HG02973 (cell line): Measurements from ENCODE around the gene EME1.
"Not testable (repeated sequence)": the region's sequence is repeated elsewhere in the genome, so short reads cannot be mapped to it uniquely, and the experiment has no call there.

Experiments used
- ATAC-seq: cut with Tn5 transposase; IDR thresholded peaks from one replicate; pipeline ENCODE4 v1.9.1; 2021; ENCODE audit warnings: moderate library complexity; ENCODE audit not compliant: unreplicated experiment

EME1 gene

DNA sequence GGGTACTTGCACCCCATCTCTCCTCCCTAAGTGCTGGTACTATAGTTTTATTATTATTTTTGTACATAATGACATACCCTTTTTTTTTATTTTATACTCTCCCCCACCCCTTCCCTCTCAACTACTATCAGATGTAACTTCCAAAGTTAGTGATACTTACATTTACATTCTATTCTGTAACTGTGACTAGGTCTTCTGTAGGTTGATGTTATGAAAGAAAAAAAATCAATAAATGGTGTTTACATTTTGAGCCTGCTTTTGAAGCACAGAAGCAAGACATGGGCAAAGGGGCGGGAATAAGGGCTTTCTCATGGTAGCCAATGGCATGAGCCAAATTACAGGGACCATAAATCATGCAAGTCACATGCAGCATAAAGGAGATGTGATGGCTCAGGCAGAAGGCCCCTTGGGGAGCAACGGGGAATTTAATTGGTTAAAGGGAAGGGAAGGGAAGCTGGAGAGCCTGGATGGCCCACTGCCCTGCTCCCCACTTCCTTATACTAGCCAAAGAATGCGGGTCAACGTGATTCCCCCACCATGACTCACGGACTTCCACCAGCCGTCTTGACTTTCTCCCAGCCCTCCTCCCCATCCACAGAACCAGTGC is 50.6 kb downstream of the EME1 start:
- ATAC-seq: no peak

DNA sequence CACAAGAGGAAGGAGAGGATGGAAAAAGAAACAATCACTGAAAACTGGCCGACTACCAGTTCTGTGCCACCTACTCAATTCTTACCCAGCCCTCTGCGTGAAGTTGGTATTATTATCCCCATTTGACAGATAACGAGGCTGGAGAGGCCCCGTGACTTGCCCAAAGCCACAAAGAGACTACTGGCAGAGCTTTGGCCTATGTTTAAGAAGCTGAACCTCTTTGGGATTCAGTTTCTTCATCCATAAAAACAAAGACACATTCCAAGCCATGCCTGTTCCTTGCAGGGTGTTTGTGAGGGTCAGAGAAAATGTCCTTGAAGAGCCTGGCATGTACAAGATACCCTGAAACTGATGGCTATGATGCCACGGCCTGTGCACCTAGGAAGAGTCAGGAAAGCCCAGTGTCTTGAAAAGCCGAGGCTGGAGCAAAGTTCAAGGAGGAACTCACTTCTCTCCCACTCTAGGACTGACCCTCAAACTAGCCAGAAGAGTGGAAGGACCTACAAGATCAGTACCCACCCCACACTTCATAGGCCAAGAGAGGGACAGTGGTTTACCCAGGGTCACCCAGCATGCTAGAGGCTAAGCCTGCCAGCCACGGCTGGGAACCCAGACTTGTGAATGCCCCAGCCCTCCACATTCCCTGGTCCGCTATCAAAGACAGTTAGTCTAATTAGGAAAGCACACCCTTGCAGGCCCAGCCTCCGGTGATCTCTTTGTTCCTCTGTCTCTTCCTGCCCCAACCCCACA is 51.4 kb downstream of the EME1 start:
- no peak for ATAC-seq

DNA sequence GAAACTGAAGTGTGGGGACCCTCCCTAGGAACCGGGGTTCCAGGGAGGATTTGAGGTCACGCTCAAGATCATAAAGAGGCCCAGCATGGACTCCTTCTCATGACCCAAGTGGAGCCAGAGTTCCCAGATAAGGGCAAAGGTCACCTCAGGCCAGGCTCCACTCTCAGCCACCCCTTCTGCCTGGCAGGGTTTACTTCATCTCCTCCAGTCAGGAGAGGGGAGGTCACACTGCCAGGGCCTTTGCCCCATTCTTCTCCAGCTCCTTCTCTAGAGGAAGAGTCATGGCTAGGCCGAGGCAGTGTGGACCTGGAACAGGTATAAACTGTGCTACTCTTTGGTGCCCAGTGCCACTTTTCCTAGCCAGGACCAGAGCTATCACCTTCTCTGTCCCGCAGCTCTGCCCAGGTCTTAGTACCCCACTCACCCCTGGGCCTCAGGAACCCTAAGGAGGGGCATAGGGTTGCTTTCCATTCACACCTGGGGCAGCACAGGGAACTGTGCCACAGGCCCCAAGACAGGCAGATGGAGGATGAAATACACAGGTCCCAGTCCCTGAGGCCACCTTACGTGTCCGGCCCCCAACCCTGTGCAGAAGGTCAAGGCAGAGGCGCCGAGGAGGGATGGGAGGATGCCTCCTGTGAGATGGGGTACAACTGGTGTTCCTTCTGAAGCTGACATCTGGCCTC is 52.1 kb downstream of the EME1 start:
- ATAC-seq: no peak

- ATAC-seq: no peak
Measured at GRCh38 chr17:50425682-50426471, 52.8 kb downstream of the EME1 start, which contains the start of gene ACSF2. ACSF2 (plus strand) TSS chr17:50426218; CDS start chr17:50426262, 44 bp downstream.

GRCh38 chr17:50426472-50426782 is 53.4 kb downstream of the EME1 start:
- no peak for ATAC-seq

DNA sequence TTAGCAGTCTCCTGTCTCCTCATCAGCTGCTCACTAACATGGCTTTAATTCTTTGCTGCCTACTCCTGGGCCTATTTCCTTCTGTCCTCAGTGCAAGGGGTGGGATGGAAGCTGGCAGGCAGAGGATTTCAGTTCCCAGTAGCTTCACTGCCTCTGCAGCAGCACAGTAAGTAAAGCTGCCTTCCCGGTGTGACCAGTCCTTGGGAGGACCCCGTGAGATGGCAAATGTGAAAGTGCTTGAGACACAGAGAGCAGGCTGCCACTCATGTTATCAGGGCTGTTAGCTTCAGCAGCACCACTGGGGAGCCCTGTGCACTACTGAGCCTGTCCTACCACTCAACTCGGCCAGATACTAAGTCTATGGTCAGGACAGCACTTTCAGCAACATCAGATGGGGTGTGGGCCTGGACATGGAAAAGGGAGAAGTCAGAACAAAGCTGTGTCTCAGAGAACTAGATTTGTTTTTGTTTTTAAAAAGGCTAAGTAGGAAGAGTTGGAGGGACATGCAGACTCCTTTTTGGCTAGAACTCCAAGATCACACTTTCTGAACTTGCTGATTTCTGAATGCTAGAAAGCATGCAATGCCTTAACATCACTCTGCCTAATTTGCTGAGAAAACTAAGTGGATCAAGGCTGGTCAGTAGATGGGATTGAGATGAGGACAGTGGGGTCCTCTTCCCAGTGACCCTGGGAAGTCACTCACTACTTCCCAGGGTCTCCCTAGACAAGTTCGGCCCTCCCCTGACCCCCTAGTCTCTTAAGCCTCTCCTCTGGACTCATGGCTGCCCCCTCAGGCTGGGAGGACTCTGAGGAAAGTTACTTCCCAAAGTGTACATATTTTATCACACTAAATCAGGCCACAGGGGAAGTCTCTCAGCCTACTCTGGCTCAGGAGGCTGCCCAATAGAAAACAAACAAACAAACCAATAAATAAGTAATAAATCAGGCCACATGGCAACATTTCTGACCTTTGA is 54.1 kb downstream of the EME1 start:
- ATAC-seq: no peak

DNA sequence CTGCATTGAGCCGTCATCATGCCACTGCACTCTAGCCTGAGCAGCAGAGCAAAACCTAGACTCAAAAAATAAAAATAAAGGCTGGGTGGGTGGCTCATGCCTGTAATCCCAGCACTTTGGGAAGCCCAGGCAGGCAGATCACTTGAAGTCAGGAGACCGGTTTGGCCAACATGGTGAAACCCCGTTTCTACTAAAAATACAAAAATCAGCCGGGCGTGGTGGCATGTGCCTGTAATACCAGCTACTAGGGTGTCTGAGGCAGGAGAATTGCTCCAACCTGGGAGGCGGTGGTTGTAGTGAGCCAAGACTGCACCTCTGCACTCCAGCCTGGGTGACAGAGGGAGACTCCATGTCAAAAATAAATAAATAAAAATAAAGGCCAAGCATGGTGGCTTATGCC is 55.1 kb downstream of the EME1 start:
- ATAC-seq: not testable (repeated sequence)

DNA sequence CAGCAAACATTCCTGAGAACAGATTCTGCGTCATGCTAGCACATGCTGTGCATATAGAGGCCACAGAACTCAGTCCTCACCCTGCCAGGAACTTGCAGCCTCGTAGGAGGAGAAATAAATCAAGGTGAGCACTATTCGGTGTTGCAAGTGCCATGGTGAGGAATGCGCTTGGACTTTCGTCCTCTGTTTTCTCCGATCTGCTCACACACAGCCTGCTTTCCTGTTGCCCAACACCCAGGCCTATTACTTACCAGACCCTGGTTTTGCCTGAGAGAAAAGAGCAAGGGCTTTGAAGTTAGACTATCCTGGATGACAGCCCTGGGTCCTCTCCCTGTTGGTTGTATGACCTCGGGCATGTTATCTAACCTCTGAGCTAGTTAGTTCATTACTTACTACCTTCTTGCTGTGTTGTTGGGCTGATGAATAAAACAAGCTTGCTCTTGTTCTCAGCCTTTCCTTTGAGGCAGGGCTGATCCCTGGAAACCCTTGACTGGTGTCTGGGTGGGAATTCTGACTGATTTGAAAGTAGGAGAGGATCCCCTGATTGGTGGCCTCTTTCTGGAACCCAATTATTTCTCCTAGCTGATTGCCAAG is 55.9 kb downstream of the EME1 start:
- ATAC-seq: no peak

DNA sequence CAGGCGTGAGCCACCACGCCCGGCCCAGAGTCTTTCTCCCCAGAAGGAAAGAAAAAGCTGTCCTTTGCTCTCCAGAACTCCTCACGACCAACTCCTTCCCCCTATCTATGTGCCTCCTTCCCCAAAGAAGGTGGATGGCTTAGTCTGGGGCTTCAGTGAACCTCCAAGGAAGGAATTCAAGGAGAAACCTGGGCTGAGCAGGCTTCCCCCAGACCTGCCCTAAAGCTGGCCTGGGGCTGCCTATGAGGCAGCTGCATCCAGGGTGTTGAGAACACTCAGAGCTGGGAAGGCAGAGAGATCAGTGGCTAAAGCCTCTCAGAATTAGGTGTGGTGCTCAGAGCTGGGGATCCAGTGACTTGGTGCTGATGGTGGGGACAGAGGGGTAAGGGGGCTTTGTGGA is 56.8 kb downstream of the EME1 start:
- no peak for ATAC-seq
